GM19372 (cell line): Measurements from ENCODE around the gene CLIC2.
"Not testable (repeated sequence)": the region's sequence is repeated elsewhere in the genome, so short reads cannot be mapped to it uniquely, and the experiment has no call there.

Experiments
- ATAC-seq: cut with Tn5 transposase; IDR thresholded peaks from one replicate; pipeline ENCODE4 v1.9.1; 2021; ENCODE audit warnings: mild to moderate bottlenecking, low read depth, moderate library complexity; ENCODE audit not compliant: unreplicated experiment

CLIC2 gene

DNA sequence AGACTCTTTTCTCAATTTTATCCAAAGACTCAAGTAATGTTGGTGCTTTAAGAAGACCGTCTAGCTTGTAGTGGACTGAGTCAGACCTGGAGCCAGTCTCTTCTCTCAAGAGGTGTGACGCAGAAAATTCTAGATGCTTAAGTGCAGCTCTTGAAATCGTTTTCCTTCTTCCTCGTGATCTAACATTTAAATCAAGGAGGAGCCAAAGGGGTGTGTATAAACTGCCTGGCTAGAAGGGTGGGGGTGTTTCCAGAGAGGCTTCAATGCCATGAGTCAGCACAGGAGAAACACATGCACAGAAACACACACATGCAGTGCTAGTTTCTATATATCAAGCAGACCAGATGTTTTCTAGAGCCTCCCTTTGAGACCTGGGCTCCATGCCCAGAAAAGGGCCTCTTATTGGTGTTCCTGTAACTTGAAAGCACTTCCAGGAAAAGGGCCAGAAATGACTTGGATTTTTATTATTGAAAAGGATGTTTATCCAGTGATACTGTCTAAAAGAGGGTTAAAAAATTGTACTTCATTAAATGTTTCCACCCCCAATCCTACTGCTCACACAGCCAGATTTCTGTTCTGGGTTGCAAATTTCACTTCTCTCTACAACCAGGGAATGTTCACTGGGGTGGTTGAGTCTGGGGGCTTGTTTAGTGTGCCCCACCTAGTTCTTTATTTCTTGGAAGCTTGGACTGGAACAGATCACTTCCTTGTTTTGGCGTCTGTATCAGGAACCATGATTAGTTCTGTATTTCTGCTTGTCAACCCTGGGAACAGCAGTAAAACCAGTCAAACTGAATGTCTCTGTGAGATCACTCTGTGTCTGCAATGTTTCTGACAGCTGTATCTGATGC lies at the start of gene CLIC2:
TSS of gene CLIC2 (minus strand) at position 129 of the 851 bp plus-strand sequence. CDS start 187 bp downstream, outside the sequence.
- ATAC-seq: no peak

- peak; percentile 42 for ATAC-seq
Observed at GRCh38 chrX:155382529-155382967, 48.1 kb upstream of the CLIC2 start.

DNA sequence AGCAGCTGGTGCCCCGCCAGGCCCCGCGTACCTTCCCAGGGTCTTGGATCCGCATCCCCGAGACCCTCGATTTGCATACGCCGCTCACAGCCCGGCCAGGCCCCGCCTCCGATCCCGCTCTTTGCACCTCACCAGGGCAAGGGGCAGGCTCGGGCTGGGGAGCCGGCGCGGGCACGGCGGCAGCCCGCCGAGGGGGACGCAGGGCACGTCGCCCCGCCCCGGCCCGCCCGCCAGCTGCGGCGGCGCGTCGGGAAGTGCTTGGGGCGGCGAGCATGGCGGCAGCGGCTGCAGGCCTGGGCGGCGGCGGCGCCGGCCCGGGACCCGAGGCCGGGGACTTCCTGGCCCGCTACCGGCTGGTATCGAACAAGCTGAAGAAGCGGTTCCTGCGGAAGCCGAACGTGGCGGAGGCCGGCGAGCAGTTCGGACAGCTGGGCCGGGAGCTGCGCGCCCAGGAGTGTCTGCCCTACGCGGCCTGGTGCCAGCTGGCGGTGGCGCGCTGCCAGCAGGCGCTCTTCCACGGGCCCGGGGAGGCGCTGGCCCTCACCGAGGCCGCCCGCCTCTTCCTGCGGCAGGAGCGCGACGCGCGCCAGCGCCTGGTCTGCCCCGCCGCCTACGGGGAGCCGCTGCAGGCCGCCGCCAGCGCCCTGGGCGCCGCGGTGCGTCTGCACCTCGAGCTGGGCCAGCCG lies 47.6 kb upstream of the CLIC2 start, which contains the start of gene F8A2:
TSS of gene F8A2 (plus strand) at position 253 of the 686 bp plus-strand sequence. CDS start at position 273, 20 bp downstream.
- ATAC-seq: peak; percentile 80

GRCh38 chrX:155379802-155380201 lies 45.4 kb upstream of the CLIC2 start:
- not testable (repeated sequence) for ATAC-seq

DNA sequence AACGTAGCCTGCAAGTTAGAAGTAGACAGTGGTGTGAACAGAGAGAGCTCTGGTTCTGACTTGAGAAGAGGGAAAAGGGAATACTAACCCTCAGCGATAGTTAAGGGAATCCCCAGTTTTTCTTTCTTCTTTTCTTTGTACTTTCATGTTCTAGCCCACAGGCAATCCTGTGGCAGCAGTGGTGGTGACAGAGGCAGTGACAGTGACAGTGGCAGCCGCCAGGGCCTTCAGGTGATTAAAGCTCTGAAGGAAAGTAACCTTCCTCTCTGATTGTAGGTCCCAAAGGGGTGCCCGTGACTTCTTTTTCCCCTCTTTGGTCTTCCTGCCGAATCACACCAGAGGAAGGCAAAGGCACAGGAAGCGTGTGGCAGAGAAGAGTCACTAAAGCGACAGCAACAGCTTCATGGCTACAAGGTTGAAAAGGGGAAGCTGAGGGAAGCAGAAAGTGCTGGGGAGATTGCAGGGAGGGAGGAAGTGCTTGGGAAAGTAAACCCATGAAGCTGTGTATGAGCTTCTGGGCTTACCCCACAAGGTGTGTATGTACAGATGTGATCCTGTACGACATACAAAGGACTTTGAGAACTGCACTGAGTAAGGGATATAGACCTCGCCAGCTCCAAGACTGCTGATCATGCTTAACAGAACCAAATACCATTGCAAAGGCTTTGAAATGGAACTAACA lies 39.5 kb upstream of the CLIC2 start:
- not testable (repeated sequence) for ATAC-seq

GRCh38 chrX:155363712-155364111 lies 29.3 kb upstream of the CLIC2 start:
- not testable (repeated sequence) for ATAC-seq

- ATAC-seq: not testable (repeated sequence)
Observed at GRCh38 chrX:155349448-155349847, 15.0 kb upstream of the CLIC2 start.

- ATAC-seq: not testable (repeated sequence)
Observed at GRCh38 chrX:155345689-155346088, 11.3 kb upstream of the CLIC2 start.

DNA sequence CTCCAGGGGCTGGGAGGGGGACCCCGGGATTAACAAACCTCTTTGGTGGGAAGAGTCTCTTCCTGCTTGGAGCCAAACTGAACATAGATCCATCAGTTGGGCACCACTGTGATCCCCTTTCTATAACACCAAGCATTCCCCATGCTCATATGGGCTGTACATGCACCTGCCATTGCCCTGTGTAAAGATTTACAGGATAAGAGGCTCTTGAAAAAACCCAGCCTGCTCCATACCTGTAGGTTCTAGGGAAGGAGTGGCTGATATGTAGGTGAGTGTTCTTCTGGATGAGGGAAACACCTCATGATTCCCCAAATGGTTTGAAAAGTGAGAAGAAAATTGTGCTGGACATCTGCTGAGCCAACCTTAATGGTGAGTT lies 911 bp upstream of the CLIC2 start:
- ATAC-seq: not testable (repeated sequence)

DNA sequence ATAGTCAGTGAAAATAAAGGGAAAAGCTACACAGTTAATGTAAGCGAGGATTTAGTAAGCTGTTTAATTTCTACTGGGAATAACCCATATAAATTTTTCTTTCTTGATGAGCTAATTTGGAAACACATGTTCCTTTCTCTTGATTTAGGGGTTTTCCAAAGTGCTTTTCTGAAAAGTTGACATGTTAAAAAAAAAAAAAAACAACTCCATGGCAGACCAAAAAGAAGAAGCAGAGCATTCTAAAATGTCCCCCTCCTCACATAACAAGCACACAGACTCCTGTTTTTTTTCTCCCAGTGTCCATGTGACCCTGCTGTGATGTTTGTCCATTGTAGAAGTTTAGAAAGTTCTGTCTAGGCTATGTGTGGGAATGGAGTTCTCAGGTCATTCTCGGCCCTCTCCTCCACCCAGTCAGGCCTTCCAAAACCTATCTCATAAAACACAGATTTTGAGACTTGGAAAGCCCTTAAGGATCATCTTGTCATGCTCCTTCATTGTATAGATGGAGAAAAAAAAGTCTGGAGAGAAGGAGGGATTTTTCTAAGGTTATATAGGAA lies 792 bp downstream of the CLIC2 start:
- ATAC-seq: no peak

DNA sequence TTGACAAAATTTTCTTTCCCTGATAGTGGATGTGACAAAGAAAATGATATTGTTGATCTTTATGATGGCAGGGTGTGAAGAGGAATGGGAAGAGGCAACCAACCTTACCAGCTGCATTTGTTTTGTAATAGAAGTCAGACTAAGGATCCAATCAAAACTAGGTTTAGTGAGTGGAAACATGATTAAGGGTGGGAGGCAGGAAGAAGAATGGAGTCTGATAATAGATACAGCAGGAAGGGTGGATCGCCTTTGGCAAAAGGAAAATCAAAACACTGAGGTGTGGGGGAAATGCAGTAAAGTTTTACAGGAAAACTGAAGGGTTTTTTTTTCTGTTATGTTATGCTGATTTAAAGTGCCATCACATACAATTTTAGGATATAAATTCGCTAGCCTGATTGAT lies 3.4 kb downstream of the CLIC2 start:
- ATAC-seq: no peak

DNA sequence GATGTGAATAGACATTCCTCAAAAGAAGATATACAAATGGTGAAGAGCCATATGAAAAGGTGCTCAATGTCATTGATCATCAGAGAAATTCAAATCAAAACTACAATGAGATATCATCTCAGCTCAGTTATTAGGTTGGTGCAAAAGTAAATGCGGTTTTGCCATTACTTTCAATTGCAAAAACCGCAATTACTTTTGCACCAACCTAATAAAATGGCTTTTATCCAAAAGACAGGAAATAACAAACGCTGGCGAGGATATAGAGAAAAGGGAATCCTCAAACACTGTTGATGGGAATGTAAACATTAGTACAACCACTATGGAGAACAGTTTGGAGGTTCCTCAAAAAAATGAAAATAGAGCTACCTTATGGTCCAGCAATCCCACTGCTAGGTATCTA lies 5.1 kb downstream of the CLIC2 start:
- no peak for ATAC-seq

DNA sequence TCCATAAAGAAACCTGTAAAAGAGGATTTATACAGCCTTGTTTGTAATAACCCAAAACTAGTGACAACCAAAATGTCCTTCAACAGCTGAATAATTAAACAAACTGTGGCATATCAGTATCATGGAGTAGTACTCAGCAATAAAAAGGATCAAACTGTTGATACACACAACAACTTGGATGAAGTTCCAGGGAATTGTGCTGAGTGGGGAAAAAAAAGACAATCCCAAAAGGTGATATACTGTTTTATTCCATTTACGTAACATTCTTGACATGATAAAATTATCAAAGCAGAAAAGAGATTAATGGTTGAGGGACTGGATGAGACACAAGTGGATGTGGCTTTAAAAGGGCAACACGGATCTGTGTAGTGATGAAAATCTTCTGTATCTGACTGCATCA lies 7.8 kb downstream of the CLIC2 start:
- ATAC-seq: no peak

GRCh38 chrX:155314260-155314659 lies 20.2 kb downstream of the CLIC2 start:
- ATAC-seq: no peak

DNA sequence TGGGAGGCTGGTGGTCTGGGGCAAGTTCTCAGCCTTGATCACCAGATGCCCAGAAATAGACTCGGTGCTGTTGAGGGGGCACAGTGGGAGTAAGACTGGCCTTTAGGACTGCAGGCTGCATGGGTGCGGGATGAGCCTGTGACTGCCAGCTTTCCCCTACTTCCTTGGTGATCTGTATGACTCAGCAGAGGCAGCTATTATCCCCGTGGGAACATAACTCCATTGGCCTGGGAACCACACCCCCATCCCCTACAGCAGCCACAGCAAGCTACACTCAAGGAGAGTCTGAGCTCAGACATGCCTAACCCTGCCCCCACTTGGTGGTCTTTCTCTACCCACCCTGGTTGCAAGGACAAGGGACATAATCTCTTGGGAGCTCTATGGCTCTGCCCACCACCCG lies 20.6 kb downstream of the CLIC2 start:
- no peak for ATAC-seq

DNA sequence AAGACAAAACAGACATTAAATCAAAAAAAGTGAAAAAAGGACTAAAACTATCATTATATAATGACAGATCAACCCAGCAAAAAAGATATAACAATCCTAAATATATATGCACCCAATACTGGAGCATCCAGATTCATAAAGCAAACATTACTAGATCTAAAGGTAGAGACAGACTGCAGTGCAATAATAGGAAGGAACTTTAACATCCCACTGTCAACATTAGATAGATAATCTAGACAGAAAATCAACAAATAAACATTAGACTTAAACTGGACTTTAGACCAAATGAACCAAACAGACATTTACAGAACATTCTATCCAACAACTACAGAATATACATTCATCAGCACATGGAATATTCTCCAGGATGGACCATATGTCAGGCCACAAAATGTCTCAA lies 40.6 kb downstream of the CLIC2 start:
- no peak for ATAC-seq

DNA sequence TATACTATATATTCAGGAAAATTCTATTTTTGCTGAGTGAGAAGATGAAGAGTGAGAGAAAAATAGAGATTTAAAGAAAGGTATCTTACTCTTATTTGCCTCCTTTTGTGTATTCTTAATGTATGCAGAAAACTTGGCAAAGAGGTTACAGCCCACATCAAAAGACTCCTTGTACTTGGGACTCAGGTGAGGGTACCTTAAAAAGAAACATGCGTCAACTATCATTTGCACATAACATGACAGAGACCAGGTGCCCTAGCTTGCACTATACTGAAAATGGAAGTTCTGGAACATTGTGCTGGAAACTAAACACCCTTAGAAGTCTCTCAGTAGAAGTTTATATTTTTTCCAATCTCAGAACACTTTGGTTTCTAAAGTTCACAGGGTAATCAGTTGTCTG lies 54.5 kb downstream of the CLIC2 start:
- no peak for ATAC-seq

- ATAC-seq: no peak
Observed at GRCh38 chrX:155270969-155271368, 63.4 kb downstream of the CLIC2 start.

GRCh38 chrX:155267995-155268394 lies 66.4 kb downstream of the CLIC2 start:
- ATAC-seq: not testable (repeated sequence)

DNA sequence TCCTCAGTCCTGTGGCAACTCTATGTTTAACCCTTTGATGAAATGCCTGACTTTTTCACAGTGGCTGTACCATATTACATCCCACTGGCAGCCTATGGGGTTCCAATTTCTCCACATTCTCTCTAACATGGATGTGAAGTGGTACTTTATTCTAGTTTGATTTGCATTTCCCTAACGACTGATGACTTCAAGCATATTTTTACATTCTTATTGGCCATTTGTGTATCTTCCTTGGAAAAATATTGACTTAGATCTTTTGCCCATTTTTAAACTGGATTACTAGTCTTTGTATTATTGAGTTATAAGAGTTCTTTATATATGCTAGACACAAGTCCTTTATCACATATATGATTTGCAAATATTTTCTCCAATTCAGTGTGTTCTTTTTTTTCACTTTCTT lies 68.0 kb downstream of the CLIC2 start:
- ATAC-seq: no peak
